Activated naive CD8-positive, alpha-beta T cell treated with anti-CD3 and anti-CD28 coated beads, Interleukin-2, amount 50 U/mL, for 16 hours (primary cell): ENCODE data around the gene MESP1.

Experiments
- DNase-seq: peaks from one replicate; pipeline ENCODE4 v3.0.0-alpha.2; 2020; ENCODE audit warnings: low read depth, low spot score

MESP1 gene

DNA sequence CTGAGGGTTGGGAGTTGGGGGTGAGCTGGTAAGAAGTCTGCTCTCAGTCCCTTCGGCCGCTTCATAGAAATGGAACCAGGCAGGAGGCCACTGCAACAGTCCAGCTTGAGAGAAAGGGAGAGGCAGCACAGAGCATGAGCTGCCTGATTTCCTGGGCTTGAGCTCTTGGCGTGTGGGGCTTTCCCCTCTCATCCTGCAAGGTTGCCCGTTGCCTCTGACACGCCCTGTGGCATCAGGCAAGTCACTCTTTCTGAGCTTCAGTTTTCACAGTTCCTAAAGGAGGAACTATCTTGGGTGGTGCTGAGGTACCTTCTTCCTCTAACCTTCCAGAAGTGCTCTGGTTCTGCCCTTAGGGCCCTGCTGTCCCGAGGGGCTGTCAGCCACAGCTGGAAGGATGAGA lies 30.0 kb upstream of the MESP1 start:
- no peak for DNase-seq

DNA sequence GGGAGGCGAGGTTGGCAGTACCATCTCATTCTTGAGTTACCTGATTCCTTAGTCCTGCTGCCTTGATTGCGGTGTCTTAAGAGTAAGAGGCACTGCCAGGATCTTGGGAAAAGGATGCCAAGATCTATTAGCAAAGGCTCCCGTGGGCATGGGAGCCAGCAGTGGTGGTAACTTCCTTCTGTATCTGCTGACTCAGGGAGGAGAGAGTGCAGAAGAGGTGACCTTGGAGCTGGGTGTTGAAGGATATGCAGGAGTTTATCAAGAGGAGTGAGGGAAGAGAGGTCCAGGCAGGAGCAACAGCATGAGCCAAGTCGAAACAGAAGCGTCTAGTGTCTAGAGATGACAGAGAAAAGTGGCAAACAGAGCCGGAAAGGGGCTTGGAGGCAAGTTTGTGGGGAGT lies 29.6 kb upstream of the MESP1 start:
- DNase-seq: no peak

DNA sequence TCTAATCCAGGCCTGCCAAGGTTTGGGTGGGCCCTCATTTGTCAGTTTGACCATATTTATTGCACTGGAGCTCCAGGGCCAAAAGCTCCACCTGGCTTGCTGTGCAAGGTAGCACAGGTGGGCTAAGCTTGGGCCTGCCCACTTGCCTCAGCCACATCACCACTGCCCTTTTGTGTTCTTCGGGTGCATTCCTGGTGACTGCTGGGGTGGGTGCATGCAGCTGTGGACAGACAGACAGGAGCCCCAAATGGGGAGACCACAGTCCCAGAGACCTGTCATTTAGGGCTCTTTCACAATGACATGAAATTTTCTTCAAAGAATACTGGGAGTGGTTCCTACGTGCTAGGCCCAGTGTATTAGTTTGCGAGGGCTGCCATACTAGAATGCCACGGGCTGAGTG lies 27.8 kb upstream of the MESP1 start:
- no peak for DNase-seq

DNA sequence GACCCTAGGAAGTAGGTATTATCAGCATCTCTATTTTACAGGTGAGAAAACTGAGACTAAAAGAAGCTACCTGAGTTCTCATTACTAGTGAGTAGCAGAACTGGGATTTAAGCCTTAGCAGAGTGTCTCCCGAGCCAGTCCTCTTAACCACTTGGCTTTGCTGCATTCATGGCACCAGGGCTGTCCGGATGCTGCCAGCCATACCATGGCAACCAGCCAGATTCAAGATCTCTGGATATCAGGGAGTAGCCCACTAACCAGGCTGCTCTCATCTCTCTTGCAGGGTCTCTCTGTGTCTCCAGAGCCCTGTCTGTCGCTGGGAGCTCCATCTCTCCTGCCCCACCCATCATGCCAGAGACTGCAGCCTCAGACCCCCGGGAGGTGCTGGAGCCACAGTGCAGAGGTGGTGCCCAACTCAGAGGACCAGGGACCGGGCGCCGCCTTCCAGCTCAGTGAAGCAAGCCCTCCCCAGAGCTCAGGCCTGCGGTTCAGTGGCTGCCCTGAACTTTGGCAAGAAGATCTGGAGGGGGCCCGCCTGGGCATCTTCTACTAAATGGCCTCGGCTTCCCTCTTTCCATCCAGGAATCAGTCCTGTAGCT lies 26.8 kb upstream of the MESP1 start:
- no peak for DNase-seq

DNA sequence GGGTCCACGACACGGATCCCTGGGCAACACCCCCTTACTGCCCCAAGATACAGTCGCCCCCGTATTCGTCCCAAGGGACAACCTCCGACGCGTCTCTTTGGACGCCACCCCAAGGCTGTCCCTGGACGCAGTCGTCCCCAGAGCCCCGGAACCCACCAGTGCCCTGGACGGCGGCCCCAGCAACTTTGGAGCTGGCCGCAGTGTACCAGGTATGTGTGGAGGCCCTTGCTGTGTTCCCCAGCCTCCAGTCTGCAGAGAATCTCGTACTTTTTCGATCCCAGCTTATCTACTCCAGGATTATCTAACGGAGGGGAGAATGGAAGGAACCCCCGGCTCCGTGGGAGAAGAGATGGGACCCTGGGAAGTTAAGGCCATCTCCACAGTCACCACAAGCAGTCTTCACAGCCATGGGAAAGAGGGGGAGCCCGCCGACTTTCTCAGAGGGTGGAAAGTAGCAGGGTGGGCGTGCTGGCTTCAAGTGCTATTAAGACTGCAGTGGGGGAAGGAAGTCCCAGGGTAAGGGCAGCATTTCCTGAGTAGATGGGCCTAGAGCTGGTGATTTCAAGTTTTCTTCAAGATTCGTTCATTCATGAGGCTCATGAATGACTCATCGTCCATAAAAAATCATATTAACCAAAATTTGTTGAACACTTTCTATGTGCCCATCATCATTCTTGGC lies 26.2 kb upstream of the MESP1 start:
- DNase-seq: no peak

DNA sequence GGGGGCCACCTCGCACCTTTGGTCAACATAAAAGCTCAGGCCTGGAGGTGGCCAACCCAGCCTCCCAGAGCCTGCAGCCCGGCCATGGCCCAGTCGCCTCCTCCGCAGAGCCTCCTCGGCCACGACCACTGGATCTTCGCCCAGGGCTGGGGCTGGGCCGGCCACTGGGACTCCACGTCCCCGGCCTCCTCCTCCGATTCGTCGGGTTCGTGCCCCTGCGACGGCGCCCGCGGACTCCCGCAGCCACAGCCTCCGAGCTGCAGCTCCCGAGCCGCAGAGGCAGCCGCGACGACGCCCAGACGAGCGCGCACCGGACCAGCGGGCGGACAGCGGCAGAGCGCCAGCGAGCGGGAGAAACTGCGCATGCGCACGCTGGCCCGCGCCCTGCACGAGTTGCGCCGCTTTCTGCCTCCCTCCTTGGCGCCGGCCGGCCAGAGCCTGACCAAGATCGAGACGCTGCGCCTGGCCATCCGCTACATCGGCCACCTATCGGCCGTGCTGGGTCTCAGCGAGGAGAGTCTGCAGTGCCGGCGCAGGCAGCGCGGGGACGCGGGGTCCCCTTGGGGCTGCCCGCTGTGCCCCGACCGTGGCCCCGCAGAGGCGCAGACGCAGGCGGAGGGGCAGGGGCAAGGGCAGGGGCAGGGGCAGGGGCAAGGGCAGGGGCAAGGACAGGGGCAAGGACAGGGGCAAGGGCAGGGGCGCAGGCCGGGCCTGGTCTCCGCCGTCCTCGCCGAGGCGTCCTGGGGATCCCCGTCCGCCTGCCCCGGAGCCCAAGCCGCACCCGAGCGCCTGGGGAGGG lies 25.4 kb upstream of the MESP1 start, which contains the start of gene MESP2:
Gene MESP2 (plus strand): TSS at position 59 of the 799 bp plus-strand sequence. CDS start 26 bp downstream, at position 85.
- no peak for DNase-seq

DNA sequence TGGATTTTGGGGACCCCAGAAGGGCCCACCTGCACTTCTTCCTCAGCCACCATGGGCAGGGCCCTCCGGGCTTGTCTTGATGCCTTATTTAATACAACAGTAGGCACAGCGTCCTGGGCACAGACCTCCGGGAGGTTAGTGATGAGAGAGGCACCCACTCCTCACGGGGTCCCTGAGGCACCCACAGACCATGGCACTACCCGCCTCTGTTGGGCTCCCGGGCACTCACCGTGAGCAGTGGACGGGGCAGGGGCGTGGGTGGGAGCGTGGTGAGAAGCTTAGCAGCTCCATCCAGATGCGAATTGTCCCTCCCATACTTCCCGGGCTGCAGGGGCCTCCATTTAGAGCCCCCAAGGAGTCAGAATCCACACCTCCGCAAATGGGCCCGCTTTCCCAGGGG lies 24.8 kb upstream of the MESP1 start:
- no peak for DNase-seq

DNA sequence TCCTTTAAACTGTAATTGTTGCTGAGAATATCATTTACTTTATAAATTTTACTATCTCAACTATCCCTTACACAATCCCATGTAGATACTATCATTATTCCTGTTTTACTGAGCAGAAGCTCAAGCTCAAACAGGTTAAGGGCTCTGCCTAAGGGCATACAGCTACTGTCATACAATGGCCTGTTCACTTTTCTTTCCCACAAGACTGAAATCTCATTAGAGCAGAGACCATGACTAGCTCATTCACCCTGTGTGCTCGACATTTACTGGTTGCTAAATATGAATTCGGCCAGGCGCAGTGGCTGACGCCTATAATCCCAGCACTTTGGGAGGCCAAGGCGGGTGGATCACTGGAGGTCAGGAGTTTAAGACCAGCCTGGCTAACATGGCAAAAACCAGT lies 23.4 kb upstream of the MESP1 start:
- DNase-seq: no peak

DNA sequence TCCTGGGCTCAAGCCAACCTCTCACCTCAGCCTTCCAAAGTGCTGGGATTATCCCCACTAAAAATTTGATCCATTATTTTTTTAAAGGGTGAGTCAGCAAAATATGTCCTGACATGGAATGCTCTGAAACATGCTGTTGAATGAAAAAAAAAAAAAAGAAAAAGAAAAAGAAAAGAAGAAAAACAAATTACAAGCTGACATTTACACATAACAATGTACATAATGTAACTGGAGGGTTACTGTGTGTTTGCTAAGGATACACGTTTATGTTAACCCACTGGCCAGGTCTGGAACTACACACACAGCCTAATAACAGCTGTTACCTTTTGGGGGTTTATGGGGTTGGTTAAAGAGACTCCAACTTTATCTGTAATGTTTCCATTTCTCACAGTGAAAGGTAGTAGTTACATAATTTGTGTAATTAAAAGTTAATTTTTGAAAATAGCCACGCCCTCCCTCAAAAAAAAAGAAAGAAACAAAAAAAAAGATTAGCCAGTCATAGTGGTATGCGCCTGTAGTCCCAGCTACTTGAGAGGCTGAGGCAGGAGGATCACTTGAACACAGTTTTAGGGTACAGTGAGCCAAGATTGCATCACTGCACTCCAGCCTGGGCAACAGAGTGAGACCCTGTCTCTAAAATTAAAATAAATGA lies 22.0 kb upstream of the MESP1 start:
- DNase-seq: no peak

DNA sequence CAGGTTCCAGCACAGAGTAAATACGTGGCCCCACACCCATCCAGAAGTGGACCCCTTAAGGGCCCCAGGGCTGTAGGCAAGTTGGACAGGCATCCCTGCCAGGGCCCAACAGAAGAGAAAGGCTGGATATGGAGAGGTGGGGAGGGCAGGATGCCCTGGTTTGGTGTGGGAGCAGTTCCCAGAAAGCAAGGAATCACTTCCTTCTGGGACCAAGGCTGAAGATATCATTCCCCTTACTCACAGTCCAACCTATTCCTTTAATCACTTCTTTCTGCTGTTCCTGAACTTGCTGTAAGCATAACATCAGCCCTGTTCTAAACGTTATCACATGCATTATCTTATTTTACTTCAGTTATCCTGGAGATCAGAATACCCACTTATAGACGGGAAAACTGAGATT lies 19.0 kb upstream of the MESP1 start:
- no peak for DNase-seq

DNA sequence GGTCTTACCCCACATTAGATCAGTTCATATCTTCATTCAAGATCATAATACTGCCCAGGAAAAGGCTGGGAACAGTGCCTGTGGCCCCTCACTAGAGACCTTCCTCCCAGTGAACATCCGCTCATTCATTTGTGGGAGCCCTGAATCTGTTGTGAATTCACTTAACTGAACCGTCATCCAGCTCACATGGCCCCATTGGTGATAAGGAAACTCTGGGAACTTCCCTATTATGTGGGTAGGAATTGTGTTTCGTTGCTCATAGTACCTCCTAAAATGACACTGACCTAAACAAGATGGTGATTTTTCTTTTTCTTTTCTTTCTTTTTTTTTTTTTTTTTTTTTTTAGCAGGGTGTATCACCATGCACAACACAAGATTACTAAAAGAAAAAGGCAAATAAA lies 18.3 kb upstream of the MESP1 start:
- no peak for DNase-seq

DNA sequence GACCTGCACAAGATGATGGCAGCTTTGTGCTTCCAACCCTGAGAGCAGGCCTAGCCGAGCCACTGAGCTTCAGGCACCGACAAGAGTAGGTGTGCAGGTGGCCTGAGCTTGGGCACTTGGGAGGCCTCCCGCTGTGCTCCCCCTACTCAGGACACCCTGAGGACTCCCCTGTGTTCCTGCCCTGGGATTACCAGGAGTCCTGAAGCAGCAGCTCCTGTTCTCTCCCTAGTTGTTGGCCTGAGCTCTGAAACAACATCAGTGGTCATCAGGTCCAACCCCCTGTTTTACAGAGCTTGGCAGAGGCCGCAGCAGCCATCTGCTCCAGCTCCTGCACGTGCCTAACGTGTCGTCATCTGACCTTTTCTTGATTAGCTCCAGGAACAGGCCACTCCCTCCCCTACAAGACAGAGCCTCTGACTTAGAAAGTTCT lies 17.0 kb upstream of the MESP1 start:
- DNase-seq: no peak

DNA sequence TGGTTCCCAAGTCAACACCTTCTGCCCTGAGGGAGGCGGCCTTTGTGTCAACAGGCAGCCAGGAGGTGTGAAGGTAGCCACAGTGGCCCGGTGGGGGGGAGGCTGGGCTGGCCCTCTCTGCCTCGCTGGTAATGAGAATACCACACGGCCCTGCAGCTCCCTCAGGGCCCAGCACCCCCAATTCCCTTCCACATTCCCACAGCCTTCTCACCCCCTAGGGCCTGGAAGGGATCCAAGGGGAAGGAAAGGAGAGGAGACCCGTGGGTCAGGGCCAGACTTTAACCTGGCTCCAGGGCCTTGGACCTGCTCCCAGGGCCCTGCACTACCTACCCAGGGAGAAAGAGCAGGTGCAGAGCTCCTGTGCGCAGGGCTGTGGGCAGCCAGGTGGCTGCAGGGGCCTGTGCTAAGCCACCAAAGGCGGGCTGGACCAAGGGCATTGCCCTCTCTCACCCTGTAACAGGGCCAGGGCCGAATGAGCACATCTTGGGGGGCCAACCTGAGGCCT lies 16.4 kb upstream of the MESP1 start:
- DNase-seq: no peak

DNA sequence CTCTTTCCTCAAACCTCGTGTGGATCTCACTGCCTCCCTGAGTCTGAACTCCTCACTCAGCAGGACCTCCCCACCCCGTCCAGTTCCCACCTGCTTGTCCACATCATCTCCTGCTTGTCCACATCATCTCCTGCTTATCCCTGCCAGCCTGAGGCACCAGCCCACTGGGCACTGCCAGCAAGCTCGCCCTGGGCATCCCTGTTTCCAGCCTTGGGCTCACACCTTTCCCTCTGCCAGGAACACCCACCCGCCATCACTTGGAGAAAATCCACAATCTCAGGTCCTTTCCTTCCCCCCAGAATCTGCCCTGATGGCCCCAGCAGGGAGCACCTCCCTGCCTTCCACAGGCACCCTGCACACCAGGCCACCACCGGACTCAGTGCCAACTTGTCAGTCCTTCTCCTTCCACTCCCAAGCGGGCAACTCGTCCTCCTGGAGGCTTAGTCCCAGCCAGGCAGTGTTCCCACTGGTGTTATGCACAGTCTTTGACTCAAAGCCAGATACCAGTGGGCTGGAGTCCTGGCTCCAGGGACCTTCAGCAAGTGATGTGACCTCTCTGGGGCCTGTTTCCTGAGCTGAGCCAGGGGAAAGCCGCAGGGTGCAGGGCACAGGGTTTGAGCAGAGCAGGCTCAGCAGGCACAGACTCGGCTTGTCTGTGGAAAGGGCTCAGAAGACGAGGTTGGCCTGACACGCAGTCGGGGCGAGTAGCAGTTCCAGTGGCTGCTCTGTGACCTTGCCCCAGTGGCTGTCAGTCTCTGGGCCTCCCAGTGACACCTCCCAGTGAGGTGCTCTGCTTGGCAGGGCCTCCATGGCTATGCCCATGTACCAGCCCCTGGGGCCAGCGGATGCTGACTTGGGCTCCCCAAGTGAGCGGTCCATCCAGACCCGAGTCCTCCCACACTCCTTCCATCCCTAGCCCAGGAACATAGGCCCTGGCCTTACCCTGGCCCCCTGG lies 15.6 kb upstream of the MESP1 start:
- DNase-seq: no peak

DNA sequence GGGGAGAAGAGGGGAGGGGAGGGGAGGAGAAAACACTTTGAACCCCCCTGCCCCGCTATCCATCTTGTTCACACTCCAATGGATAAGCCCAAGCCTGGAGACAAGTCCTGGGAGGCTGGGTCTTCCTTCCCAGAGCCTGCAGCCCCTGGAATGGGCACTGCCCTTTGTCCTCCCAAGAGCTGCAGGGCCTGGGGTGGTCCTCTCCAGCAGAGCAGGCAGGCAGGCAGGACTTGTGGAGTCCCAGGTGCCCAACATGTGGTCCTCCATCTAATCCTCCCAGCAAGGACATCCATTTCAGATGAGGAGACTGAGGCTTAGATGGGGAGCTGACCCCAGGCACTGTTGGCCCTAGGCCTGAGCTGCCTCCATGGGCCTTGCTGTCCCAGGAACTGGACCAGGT lies 14.6 kb upstream of the MESP1 start:
- no peak for DNase-seq

DNA sequence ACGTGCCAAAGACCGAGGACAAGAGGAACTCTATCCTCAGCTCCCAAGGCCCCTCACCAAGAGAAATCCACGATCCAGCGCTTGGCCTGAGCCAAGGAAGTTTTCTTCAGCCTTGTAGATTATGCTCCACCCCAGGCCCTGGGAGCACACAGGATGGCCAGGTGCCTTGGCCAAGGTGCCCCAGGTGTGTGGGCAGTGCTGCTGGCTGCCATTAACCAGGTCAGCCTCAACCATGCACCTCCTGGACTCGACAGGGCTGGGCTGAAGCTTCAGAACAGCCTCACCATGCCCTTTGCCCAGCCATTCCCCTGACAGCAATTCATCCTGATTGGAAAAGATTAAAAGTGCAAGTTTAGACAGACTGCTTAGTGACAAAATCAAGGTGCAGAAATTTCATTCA lies 10.9 kb upstream of the MESP1 start:
- DNase-seq: no peak

DNA sequence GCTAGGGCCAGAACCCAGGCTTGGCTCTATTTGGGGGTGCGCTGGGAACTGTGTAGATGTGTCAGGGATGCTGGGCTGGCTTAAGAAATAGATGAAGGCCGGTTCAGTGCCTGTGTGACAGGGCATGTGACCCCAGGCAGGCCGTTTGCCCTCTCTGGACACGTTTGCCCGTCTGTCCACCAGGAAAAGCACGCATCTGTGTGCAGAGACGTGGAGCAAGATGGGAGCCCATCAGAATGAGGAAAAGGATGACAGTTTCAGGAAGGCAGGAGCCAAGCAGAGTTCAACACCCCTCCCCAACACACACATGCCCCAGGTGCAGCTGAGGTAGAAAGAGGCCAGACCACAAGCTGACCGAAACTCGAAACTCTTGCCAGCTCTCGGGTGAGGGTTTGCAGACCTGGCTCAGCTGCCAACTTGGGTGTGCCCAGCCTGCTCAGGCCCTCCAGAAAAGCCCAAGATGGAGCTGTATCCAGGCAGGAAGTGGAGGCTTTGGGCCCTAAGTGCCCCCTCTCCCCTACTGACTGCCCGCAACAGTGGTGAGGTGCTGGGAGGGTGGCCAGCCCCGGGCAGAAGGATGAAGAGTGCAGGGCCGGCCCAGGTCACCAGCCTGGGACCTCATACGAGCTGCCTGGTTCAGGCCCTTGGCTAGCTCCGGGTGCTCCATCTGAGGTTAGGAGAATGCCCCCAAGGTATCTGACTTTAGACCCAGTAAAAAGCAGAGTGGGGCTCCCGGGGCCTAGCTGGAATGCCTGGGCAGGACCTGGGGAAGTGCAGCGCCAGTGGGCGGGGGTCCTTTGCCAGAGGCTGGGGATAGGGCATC lies 10.2 kb upstream of the MESP1 start:
- no peak for DNase-seq

DNA sequence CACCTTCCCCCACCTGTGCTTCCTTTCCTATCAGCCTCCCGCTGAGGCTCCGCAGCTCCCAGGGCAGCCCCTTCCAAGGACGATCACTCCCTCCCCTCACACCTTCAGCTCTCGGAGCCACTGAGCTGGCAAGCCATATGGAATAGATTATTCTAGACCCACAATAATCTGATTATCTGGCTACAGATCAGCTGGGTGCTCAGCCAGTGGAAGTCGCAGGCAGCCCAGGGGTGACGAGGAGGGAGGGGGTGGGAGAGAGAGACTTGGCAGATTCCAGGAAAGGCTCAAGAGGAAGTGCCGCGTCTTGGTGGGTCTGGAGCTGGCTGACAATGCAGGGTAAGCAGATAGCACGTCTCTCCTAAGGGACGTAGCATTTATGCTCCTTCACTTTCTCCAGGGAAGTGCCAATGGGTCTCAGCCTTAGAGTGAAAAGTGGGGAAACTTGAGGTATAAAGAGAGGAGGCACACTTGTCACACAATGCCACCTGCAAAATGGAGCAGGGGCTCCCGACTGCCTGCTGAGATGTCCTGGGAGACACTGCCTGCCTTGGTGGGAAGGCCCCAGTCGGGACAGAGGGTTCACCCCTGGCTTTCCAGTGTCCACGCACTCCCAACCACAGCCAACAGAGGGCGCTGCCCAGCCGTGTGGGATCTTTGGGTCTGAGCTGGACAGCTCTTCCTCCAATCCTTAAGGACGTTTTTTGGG lies 9.4 kb upstream of the MESP1 start:
- peak; percentile 19 for DNase-seq

DNA sequence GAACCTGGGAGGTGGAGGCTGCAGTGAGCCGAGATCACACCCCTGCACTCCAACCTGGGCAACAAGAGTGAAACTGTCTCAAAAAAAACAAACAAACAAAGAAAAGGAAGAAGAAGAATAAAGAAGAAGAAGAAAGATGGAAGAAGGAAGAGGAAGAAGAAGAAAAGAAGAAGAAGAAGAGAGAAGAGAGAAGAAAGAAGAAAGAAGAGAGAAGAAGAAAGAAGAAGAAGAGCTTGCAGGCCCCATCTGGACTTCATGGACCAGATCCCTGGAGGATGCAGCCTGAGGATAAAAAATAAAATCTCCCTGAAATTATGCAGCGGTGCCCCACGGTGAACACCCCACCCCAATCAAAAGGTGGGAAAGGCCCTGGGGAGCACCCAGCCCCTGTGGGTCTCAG lies 8.8 kb upstream of the MESP1 start:
- DNase-seq: no peak
